ENCODE measurements around the gene RFX2.

RFX2 gene

DNA sequence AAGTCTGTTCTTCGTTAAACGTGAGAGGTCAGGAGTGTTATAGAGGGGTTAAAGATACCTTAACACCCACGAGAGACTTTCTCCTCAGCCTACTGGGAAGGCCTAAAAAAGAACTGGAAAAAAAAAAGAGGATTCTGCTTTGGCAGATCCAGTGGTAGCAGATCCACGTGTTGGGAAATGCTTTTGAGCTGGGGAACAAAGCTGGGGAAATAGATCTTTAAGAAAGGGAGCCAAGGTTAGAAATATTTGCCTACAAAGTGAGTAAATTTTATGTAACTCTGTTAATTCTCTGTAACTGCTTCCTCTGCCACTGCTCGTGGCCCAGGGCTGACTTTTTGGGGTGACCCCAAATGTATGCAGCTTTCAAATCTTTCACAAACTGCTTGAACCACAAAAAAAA is 11.7 kb downstream of the RFX2 start:
- Histone ChIP-seq H3K9me2 (replicated peaks; ENCODE audit: low read depth, low read length) (no peaks in the 10 kb centered on the region), H4K20me1 (ENCODE audit: insufficient read depth, low read length, poor library complexity, severe bottlenecking) (no peaks in the 10 kb centered on the region), H3K36me3 (ENCODE audit: insufficient read depth, low read length) (no peaks in the 10 kb centered on the region), H3F3A (ENCODE audit: low read depth) (no peaks in the 10 kb centered on the region), H3K9ac (ENCODE audit: low read depth, low read length, poor library complexity, severe bottlenecking) (no peak overlapping the region), H3K79me2 (ENCODE audit: insufficient read depth, low read length) (no peaks in the 10 kb centered on the region), H3K9me3 (ENCODE audit: insufficient read depth, low read depth, low read length) (no peaks in the 10 kb centered on the region), H3K4me2 (ENCODE audit: low read depth, low read length, poor library complexity, severe bottlenecking) (no peak overlapping the region), H3K4me3 (ENCODE audit: low read length, poor library complexity, severe bottlenecking) (no peak overlapping the region), H2AFZ (ENCODE audit: low read length) (no peak overlapping the region), H3K4me1 (ENCODE audit: insufficient read depth, low read length, poor library complexity, severe bottlenecking) (no peaks in the 10 kb centered on the region), H3K27me3 (ENCODE audit: insufficient read depth, low read length, poor library complexity, severe bottlenecking) (no peaks in the 10 kb centered on the region)
- TF ChIP-seq, protein P1, sequence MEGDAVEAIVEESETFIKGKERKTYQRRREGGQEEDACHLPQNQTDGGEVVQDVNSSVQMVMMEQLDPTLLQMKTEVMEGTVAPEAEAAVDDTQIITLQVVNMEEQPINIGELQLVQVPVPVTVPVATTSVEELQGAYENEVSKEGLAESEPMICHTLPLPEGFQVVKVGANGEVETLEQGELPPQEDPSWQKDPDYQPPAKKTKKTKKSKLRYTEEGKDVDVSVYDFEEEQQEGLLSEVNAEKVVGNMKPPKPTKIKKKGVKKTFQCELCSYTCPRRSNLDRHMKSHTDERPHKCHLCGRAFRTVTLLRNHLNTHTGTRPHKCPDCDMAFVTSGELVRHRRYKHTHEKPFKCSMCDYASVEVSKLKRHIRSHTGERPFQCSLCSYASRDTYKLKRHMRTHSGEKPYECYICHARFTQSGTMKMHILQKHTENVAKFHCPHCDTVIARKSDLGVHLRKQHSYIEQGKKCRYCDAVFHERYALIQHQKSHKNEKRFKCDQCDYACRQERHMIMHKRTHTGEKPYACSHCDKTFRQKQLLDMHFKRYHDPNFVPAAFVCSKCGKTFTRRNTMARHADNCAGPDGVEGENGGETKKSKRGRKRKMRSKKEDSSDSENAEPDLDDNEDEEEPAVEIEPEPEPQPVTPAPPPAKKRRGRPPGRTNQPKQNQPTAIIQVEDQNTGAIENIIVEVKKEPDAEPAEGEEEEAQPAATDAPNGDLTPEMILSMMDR (conservative IDR thresholded peaks at IDR 0.05; ENCODE audit: low read length): no peak

DNA sequence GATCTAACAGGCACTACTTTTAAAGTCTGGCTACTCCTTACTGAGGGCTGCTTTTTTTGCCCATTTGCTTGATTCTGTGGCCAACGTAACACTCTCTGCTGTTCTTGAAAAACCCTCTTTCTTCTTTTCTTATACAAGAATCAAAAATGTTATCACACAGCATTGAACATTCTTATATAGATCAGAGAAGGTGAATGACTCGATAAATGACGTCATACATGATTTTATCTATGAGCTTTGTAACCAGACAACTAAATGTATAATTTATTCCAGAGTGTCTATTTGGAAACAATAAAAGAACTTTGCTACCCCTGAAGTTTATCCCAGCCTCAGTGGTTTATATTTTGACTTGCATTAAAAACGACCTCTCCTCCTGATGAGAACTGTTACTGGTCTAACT is 12.4 kb downstream of the RFX2 start:
- no peaks in the 10 kb centered on the region for H3K79me2 ChIP-seq (ENCODE audit: insufficient read depth, low read length)
- no peaks in the 10 kb centered on the region for H3K4me1 ChIP-seq (ENCODE audit: insufficient read depth, low read length, poor library complexity, severe bottlenecking)
- H4K20me1 ChIP-seq (ENCODE audit: insufficient read depth, low read length, poor library complexity, severe bottlenecking): no peaks in the 10 kb centered on the region
- no peaks in the 10 kb centered on the region for H3K36me3 ChIP-seq (ENCODE audit: insufficient read depth, low read length)
- H2AFZ ChIP-seq (ENCODE audit: low read length): no peak overlapping the region
- H3K9ac ChIP-seq (ENCODE audit: low read depth, low read length, poor library complexity, severe bottlenecking): no peak overlapping the region
- H3K9me2 ChIP-seq (replicated peaks; ENCODE audit: low read depth, low read length): no peaks in the 10 kb centered on the region
- H3K4me2 ChIP-seq (ENCODE audit: low read depth, low read length, poor library complexity, severe bottlenecking): no peak overlapping the region
- no peak overlapping the region for H3K4me3 ChIP-seq (ENCODE audit: low read length, poor library complexity, severe bottlenecking)
- no peaks in the 10 kb centered on the region for H3F3A ChIP-seq (ENCODE audit: low read depth)
- H3K27me3 ChIP-seq (ENCODE audit: insufficient read depth, low read length, poor library complexity, severe bottlenecking): no peaks in the 10 kb centered on the region
- TF ChIP-seq EZH2phosphoT487 (IDR thresholded peaks at IDR 0.05; ENCODE audit: borderline replicate concordance): no peak
- TF ChIP-seq, protein P1 (conservative IDR thresholded peaks at IDR 0.05; ENCODE audit: low read length): no peak
- H3K9me3 ChIP-seq (ENCODE audit: insufficient read depth, low read depth, low read length): no peaks in the 10 kb centered on the region

DNA sequence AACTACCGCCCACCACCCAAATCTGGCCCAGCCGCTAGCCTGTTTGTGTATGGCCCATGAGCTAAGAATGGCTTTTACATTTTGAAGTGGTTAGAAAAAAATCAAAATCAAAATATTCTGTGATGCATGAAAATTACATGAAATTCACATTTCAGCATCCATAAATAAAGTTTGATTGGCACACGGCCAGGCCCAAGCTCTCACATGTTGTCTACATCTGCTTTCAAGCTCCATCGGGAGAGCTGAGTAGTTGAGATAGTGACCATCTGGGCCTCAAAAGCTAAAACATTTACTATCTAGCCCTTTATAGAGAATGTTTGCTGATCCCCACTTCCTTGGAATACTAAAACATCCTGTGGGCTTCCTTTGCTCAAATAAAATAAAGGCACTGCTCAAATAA is 14.5 kb downstream of the RFX2 start:
- TF ChIP-seq EZH2phosphoT487 (IDR thresholded peaks at IDR 0.05; ENCODE audit: borderline replicate concordance): no peak
- TF ChIP-seq, protein P1 (conservative IDR thresholded peaks at IDR 0.05; ENCODE audit: low read length): no peak
- Histone ChIP-seq H3F3A (ENCODE audit: low read depth) (no peaks in the 10 kb centered on the region), H3K4me1 (ENCODE audit: insufficient read depth, low read length, poor library complexity, severe bottlenecking) (no peaks in the 10 kb centered on the region), H3K36me3 (ENCODE audit: insufficient read depth, low read length) (no peaks in the 10 kb centered on the region), H3K9me3 (ENCODE audit: insufficient read depth, low read depth, low read length) (no peaks in the 10 kb centered on the region), H3K4me3 (ENCODE audit: low read length, poor library complexity, severe bottlenecking) (no peak overlapping the region), H3K4me2 (ENCODE audit: low read depth, low read length, poor library complexity, severe bottlenecking) (no peak overlapping the region), H3K9me2 (replicated peaks; ENCODE audit: low read depth, low read length) (no peaks in the 10 kb centered on the region), H3K9ac (ENCODE audit: low read depth, low read length, poor library complexity, severe bottlenecking) (no peak overlapping the region), H3K27me3 (ENCODE audit: insufficient read depth, low read length, poor library complexity, severe bottlenecking) (no peaks in the 10 kb centered on the region), H3K79me2 (ENCODE audit: insufficient read depth, low read length) (no peaks in the 10 kb centered on the region), H4K20me1 (ENCODE audit: insufficient read depth, low read length, poor library complexity, severe bottlenecking) (no peaks in the 10 kb centered on the region), H2AFZ (ENCODE audit: low read length) (no peak overlapping the region)

Measured in Loucy (cell line).